HFF-Myc (cell line): Measurements from ENCODE around the gene FAM167B.
A peak's percentile ranks its signal among the peaks of the same experiment; 100 is the strongest.

Experiments
- DNase-seq: peaks from one replicate; pipeline ENCODE4 v3.0.0-alpha.2; 2011; ENCODE audit warnings: low read depth; ENCODE audit errors: extremely low read depth
- H3K4me3 ChIP-seq: replicated peaks from 2 replicates; pipeline ENCODE4 v1.5.1; 2011; ENCODE audit warnings: low read depth, mild to moderate bottlenecking, control low read depth, low read length
- CTCF ChIP-seq: IDR thresholded peaks from 2 replicates; pipeline ENCODE4 v1.5.1; 2012; ENCODE audit warnings: mild to moderate bottlenecking, low read depth, low read length, control low read depth; ENCODE audit errors: missing control alignments

The FAM167B gene

GRCh38 chr1:32246888-32247273 is at the start of gene FAM167B:
Gene FAM167B (plus strand): TSS chr1:32247222. CDS start chr1:32247422, 200 bp downstream.
- H3K4me3 ChIP-seq, result no peak within 1 kb of the TSS
- peak; percentile 69 for DNase-seq
- no peak for TF ChIP-seq CTCF

GRCh38 chr1:32197837-32198236 is 49.2 kb upstream of the FAM167B start:
- DNase-seq, result no peak
- no peak overlapping the region for H3K4me3 ChIP-seq
- TF ChIP-seq CTCF, result no peak

DNA sequence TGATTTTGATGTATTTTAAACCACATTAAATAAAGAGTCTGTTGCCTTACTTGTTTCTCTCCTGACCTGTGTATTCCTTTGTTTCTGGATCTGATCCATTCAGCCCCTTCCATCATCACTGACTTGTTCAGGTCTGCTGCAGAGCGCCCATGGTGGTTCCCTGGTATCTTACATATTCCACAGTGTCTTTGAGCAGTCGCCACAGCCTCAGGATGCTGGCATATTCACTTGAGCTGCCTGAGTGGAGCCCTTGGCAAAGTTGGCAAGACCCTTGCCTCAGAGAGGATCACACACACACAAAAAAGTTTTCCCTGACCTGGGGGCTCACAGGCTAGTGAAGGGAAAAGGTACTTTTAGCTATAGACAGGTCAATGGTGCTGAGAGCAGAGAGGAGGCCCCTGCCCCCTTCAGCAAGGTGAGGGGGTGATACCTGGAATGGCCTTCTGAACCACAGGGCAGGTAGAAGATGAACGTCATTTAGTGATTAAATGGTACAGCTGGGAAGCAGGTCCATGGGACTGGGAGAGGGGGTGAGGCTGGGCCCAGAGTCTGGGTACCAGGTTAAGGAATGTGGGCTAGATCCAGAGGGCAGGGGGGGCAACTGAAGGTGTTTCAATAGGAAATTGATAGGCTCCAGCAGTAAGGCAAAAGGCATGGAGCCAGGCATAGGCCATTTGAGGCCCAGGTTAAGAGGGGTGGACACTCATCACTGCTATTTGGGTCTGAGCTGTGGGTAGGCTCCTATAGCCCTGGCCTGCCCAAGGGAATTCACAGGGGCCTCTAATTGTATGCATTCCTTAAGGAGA is 48.6 kb upstream of the FAM167B start:
- TF ChIP-seq CTCF, result no peak
- DNase-seq, result no peak

GRCh38 chr1:32199043-32199716 is 47.8 kb upstream of the FAM167B start:
- no peak for DNase-seq
- no peak overlapping the region; the same call in 1 of the 2 replicates for H3K4me3 ChIP-seq
- TF ChIP-seq CTCF, result no peak

More for the DNA sequence above, 48.6 kb upstream of the FAM167B start:
- H3K4me3 ChIP-seq, result no peak overlapping the region

GRCh38 chr1:32199717-32200072 is 47.3 kb upstream of the FAM167B start:
- TF ChIP-seq CTCF, result no peak
- DNase-seq, result no peak
- H3K4me3 ChIP-seq, result peak overlapping the region; percentile 57

DNA sequence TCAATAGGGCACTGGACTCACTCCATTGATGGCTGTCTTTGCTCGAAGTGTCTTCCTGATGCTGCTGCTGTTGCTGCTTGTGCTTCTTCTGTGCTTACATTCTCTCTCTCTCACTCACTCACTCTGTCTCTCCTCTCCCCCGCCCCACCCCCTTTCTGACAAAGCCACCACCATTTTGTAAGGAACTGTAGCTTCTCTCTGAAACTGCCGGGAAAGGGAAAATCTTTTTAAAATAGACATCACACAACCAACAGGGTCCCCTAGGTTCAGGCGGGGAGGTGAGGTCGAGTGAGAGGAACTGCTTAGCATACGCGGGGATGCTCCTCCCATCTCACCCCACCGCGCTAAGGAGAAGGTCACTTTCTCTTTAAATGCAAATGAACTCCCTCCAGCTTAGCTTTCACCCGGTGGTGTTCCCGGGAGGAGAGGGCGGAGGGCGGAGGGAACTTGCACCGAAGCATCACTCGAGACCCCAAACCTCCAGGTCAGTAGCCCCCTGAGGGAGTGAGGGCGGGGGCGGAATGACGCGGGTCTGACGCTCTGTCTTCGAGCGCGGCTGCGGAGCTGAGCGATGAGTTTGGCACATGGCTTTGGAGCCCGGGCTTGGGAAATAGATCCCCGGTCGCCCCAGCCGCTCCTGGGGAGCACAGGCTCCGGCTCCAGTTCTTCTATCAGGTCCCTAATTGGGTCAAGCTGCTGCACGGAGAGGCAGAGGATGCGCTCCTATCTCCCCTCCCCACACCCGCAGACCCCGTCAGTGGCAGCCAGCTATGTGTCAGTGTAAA is 46.6 kb upstream of the FAM167B start, which contains the start of gene CCDC28B:
Gene CCDC28B, plus strand, starts transcription at position 370 of the 785 bp plus-strand sequence. CDS start 1,341 bp downstream, outside the sequence.
- H3K4me3 ChIP-seq, result peak within 1 kb of the TSS; percentile 57

More for the DNA sequence above, 46.6 kb upstream of the FAM167B start, which contains the start of gene CCDC28B:
- DNase-seq, result no peak
- no peak for TF ChIP-seq CTCF
